Testis (tissue), 2 donors: ENCODE measurements around the gene CELA1.

Experiments
- CTCF ChIP-seq, 3 experiments: fragments of 450-650 bp in 2 of 3; fragments of 200-600 bp in 1 of 3; sonication (generic) in 1 of 3; IDR thresholded peaks; one replicate each; pipeline ENCODE4 v1.5.1; 2016 to 2019; ENCODE audit warnings: antibody characterized with exemption in 3 of 3, mild to moderate bottlenecking in 2 of 3, moderate library complexity in 1 of 3
- POLR2A ChIP-seq: fragments of 450-650 bp; IDR thresholded peaks from one replicate; pipeline ENCODE4 v1.6.1; 2017; ENCODE audit warnings: antibody characterized with exemption, mild to moderate bottlenecking, moderate library complexity

- TF ChIP-seq CTCF (IDR thresholded peaks at IDR 0.05) (no peak), POLR2A (no peak)
Measured at GRCh38 chr12:51306507-51306906, 40.0 kb downstream of the CELA1 start.
